HEK293 (cell line): ENCODE data around the gene PITRM1.

ENCODE experiments used
- ATF2 ChIP-seq: fragments of 450-650 bp; formaldehyde crosslinking; IDR thresholded peaks from 2 replicates; pipeline ENCODE4 v1.5.1; 2016; ENCODE audit warnings: missing biosample characterization, missing genetic modification characterization, low read depth
- CTCF ChIP-seq: fragments of 450-650 bp; formaldehyde crosslinking; IDR thresholded peaks from 2 replicates; pipeline ENCODE4 v1.5.1; 2016; ENCODE audit warnings: missing biosample characterization, missing genetic modification characterization
- EGR2 ChIP-seq: fragments of 450-650 bp; formaldehyde crosslinking; IDR thresholded peaks from 2 replicates; pipeline ENCODE4 v1.5.1; 2016; ENCODE audit warnings: low read depth, missing biosample characterization, missing genetic modification characterization
- INSM2 ChIP-seq: fragments of 450-650 bp; formaldehyde crosslinking; IDR thresholded peaks from 2 replicates; pipeline ENCODE4 v1.5.1; 2016; ENCODE audit warnings: missing biosample characterization, missing genetic modification characterization
- KLF8 ChIP-seq: fragments of 450-650 bp; formaldehyde crosslinking; IDR thresholded peaks from 2 replicates; pipeline ENCODE4 v1.5.1; 2016; ENCODE audit warnings: missing biosample characterization, missing genetic modification characterization
- OVOL3 ChIP-seq: fragments of 450-650 bp; formaldehyde crosslinking; IDR thresholded peaks from 2 replicates; pipeline ENCODE4 v1.5.1; 2016; ENCODE audit warnings: missing biosample characterization, missing genetic modification characterization
- PBX3 ChIP-seq: sonication (generic); formaldehyde crosslinking; IDR thresholded peaks from 2 replicates; pipeline ENCODE4 v1.8.1; 2022; ENCODE audit warnings: mild to moderate bottlenecking, moderate library complexity, missing genetic modification reagents
- PRDM6 ChIP-seq: fragments of 450-650 bp; formaldehyde crosslinking; IDR thresholded peaks from 2 replicates; pipeline ENCODE4 v1.5.1; 2017; ENCODE audit warnings: missing biosample characterization, missing genetic modification characterization
- ZBTB1 ChIP-seq: fragments of 450-650 bp; formaldehyde crosslinking; IDR thresholded peaks from 2 replicates; pipeline ENCODE4 v1.5.1; 2016; ENCODE audit warnings: missing biosample characterization, missing genetic modification characterization
- ZBTB6 ChIP-seq: fragments of 450-650 bp; formaldehyde crosslinking; IDR thresholded peaks from 2 replicates; pipeline ENCODE4 v1.5.1; 2017; ENCODE audit warnings: missing biosample characterization, missing genetic modification characterization
- ZFP41 ChIP-seq: fragments of 450-650 bp; formaldehyde crosslinking; IDR thresholded peaks from 2 replicates; pipeline ENCODE4 v1.5.1; 2016; ENCODE audit warnings: missing biosample characterization, missing genetic modification characterization, borderline replicate concordance
- ZNF148 ChIP-seq: fragments of 450-650 bp; formaldehyde crosslinking; IDR thresholded peaks from 2 replicates; pipeline ENCODE4 v1.5.0; 2017; ENCODE audit warnings: missing biosample characterization, missing genetic modification characterization, borderline replicate concordance
- ZNF157 ChIP-seq: fragments of 450-650 bp; formaldehyde crosslinking; IDR thresholded peaks from 2 replicates; pipeline ENCODE4 v1.5.1; 2016; ENCODE audit warnings: missing biosample characterization, missing genetic modification characterization
- ZNF16 ChIP-seq: fragments of 450-650 bp; formaldehyde crosslinking; IDR thresholded peaks from 2 replicates; pipeline ENCODE4 v1.5.1; 2016; ENCODE audit warnings: low read depth, missing biosample characterization, missing genetic modification characterization
- ZNF184 ChIP-seq: fragments of 450-650 bp; IDR thresholded peaks from 2 replicates; pipeline ENCODE4 v1.5.1; 2018; ENCODE audit warnings: missing biosample characterization, mild to moderate bottlenecking, missing genetic modification characterization
- ZNF248 ChIP-seq: fragments of 450-650 bp; formaldehyde crosslinking; IDR thresholded peaks from 2 replicates; pipeline ENCODE4 v1.5.1; 2017; ENCODE audit warnings: missing biosample characterization, missing genetic modification characterization
- ZNF394 ChIP-seq: fragments of 450-650 bp; formaldehyde crosslinking; IDR thresholded peaks from 2 replicates; pipeline ENCODE4 v1.5.1; 2016; ENCODE audit warnings: missing biosample characterization, missing genetic modification characterization, mild to moderate bottlenecking, moderate library complexity, borderline replicate concordance
- ZNF426 ChIP-seq: fragments of 450-650 bp; formaldehyde crosslinking; IDR thresholded peaks from 2 replicates; pipeline ENCODE4 v1.5.1; 2017; ENCODE audit warnings: missing biosample characterization, missing genetic modification characterization, mild to moderate bottlenecking, inconsistent platforms, moderate library complexity
- ZNF560 ChIP-seq: fragments of 450-650 bp; formaldehyde crosslinking; IDR thresholded peaks from 2 replicates; pipeline ENCODE4 v1.5.1; 2017; ENCODE audit warnings: missing biosample characterization, missing genetic modification characterization, borderline replicate concordance
- ZNF600 ChIP-seq: fragments of 450-650 bp; formaldehyde crosslinking; IDR thresholded peaks from 2 replicates; pipeline ENCODE4 v1.5.1; 2016; ENCODE audit warnings: missing biosample characterization, missing genetic modification characterization
- ZNF677 ChIP-seq: fragments of 450-650 bp; IDR thresholded peaks from 2 replicates; pipeline ENCODE4 v1.5.0; 2018; ENCODE audit warnings: missing biosample characterization, mild to moderate bottlenecking, missing genetic modification characterization, moderate library complexity
- ZNF707 ChIP-seq: fragments of 450-650 bp; formaldehyde crosslinking; IDR thresholded peaks from 2 replicates; pipeline ENCODE4 v1.5.1; 2016; ENCODE audit warnings: missing biosample characterization, missing genetic modification characterization
- ZNF791 ChIP-seq: fragments of 450-650 bp; formaldehyde crosslinking; IDR thresholded peaks from 2 replicates; pipeline ENCODE4 v1.5.1; 2016; ENCODE audit warnings: missing biosample characterization, missing genetic modification characterization
- ZSCAN4 ChIP-seq: fragments of 450-650 bp; formaldehyde crosslinking; IDR thresholded peaks from 2 replicates; pipeline ENCODE4 v1.5.1; 2017; ENCODE audit warnings: missing biosample characterization, missing genetic modification characterization

The PITRM1 gene

GRCh38 chr10:3172446-3173170 lies at the start of gene PITRM1 (continued):
- no peak for TF ChIP-seq ZNF560 (tag by site-specific recombination)
- TF ChIP-seq ZBTB6 (tag by site-specific recombination), result no peak
- no peak for TF ChIP-seq ZSCAN4
- TF ChIP-seq OVOL3 (tag by site-specific recombination), result no peak; the same call in 1 of the 2 replicates
- peak; percentile 67 for TF ChIP-seq PBX3 (CRISPR knock-in tag)
- TF ChIP-seq ZNF394 (tag by site-specific recombination), result peak; percentile 46; the same call in 1 of the 2 replicates
- peak; percentile 83 for TF ChIP-seq EGR2
- no peak for TF ChIP-seq ZNF157
- TF ChIP-seq ZNF426 (tag by site-specific recombination), result no peak
- no peak for TF ChIP-seq INSM2 (tag by site-specific recombination)
- TF ChIP-seq ZNF184, result no peak
- TF ChIP-seq ZBTB1, result 0 out of 2 replicates have a peak, but pooled peaks have one; percentile 19
- no peak for TF ChIP-seq ZNF707 (tag by site-specific recombination)
- no peak for TF ChIP-seq ZNF148
- TF ChIP-seq PRDM6 (tag by site-specific recombination), result no peak
- no peak for TF ChIP-seq ATF2 (tag by site-specific recombination)
- TF ChIP-seq ZNF600 (tag by site-specific recombination), result no peak; the same call in 1 of the 2 replicates
- TF ChIP-seq ZNF677 (tag by site-specific recombination), result no peak
- TF ChIP-seq ZNF16 (tag by site-specific recombination), result no peak
- peak; percentile 93 for TF ChIP-seq KLF8
- no peak for TF ChIP-seq ZFP41 (tag by site-specific recombination)
- TF ChIP-seq CTCF (tag by site-specific recombination), result peak; percentile 60; the same call in 1 of the 2 replicates
- TF ChIP-seq ZNF248 (tag by site-specific recombination), result no peak
- no peak for TF ChIP-seq ZNF791 (tag by site-specific recombination)
